H1 (cell line): ENCODE measurements around the gene KNOP1. TPM values are rescaled to one million over a fixed set of nuclear protein-coding genes. Genes with fewer than 3 reads are reported as not detected.

ENCODE experiments used
- CTCF ChIA-PET: fragments of 300-600 bp; sonication (Branson Sonifier 250); formaldehyde crosslinking; loops from one replicate; lab custom pipeline; 2021; ENCODE audit not compliant: partially characterized antibody; lab: Charles Lee
- POLR2A ChIA-PET: fragments of 300-600 bp; sonication (Branson Sonifier 250); formaldehyde crosslinking; loops from one replicate; lab custom pipeline; 2021; ENCODE audit warnings: inconsistent platforms; ENCODE audit not compliant: partially characterized antibody; lab: Charles Lee
- DNase-seq, 2 experiments: peaks; one replicate each; pipeline versions ENCODE4 v3.0.0 to v3.0.0-alpha.2; 2010 to 2022; ENCODE audit warnings: low spot score in 2 of 2, low read depth in 1 of 2, mixed read lengths in 1 of 2
- FAIRE-seq: peaks from 2 replicates; lab custom pipeline; 2011; peaks lifted over from hg19 to GRCh38; lab: Jason Lieb, UNC
- H2AFZ ChIP-seq: 2 replicates; pipeline ENCODE4 v1.8.1; 2012; ENCODE audit warnings: low read length, inconsistent platforms
- H2AK5ac ChIP-seq: 2 replicates; pipeline ENCODE4 v1.6.1; 2013; ENCODE audit warnings: low read depth, low read length
- H2BK120ac ChIP-seq: replicated peaks from 2 replicates; pipeline ENCODE3; 2013; ENCODE audit warnings: low read depth, low read length, inconsistent platforms
- H2BK12ac ChIP-seq: 2 replicates; pipeline ENCODE4 v1.6.1; 2013; ENCODE audit warnings: low read depth, low read length
- H2BK15ac ChIP-seq: 2 replicates; pipeline ENCODE4 v1.6.1; 2013; ENCODE audit warnings: low read length
- H2BK20ac ChIP-seq: 2 replicates; pipeline ENCODE4 v1.6.1; 2013; ENCODE audit warnings: low read length
- H2BK5ac ChIP-seq: 2 replicates; pipeline ENCODE4 v1.6.1; 2013; ENCODE audit warnings: low read depth, low read length
- H3K14ac ChIP-seq: 2 replicates; pipeline ENCODE4 v1.6.1; 2013; ENCODE audit warnings: inconsistent platforms; ENCODE audit not compliant: insufficient read length
- H3K18ac ChIP-seq: 2 replicates; pipeline ENCODE4 v1.6.1; 2013; ENCODE audit warnings: low read length; ENCODE audit errors: extremely low read depth
- H3K23ac ChIP-seq: 2 replicates; pipeline ENCODE4 v1.6.1; 2013; ENCODE audit warnings: inconsistent platforms; ENCODE audit not compliant: insufficient read length
- H3K23me2 ChIP-seq: 2 replicates; pipeline ENCODE4 v1.6.1; 2013; ENCODE audit warnings: low read depth, low read length
- H3K27ac ChIP-seq: 2 replicates; pipeline ENCODE4 v1.6.1; 2011; ENCODE audit warnings: low read depth, low read length, inconsistent platforms
- H3K27me3 ChIP-seq, 4 experiments: replicated peaks in 1 of 4; 1 replicate in 1 of 4; 2 replicates in 3 of 4; pipeline versions ENCODE4 v1.6.1 to v1.8.1; 2011 to 2013; ENCODE audit warnings: low read length in 3 of 4, mild to moderate bottlenecking in 3 of 4, inconsistent platforms in 2 of 4, mixed read lengths in 2 of 4, moderate library complexity in 1 of 4; ENCODE audit not compliant: control insufficient read depth in 3 of 4, insufficient read depth in 3 of 4; ENCODE audit errors: extremely low read depth in 1 of 4
- H3K36me3 ChIP-seq, 4 experiments: 2 replicates each; pipeline versions ENCODE4 v1.6.1 to v1.8.1; 2011 to 2013; ENCODE audit warnings: mild to moderate bottlenecking in 4 of 4, low read length in 3 of 4, moderate library complexity in 2 of 4, control low read depth in 1 of 4, inconsistent platforms in 1 of 4; ENCODE audit not compliant: insufficient read depth in 4 of 4, control insufficient read depth in 2 of 4
- H3K4ac ChIP-seq: replicated peaks from 2 replicates; pipeline ENCODE3; 2013; ENCODE audit warnings: low read length, low read depth, mixed read lengths, inconsistent platforms; ENCODE audit not compliant: insufficient read length
- H3K4me1 ChIP-seq, 4 experiments: replicated peaks in 1 of 4; 1 replicate in 1 of 4; 2 replicates in 3 of 4; pipeline versions ENCODE4 v1.6.1 to v1.8.1; 2011 to 2013; ENCODE audit warnings: low read length in 3 of 4, inconsistent platforms in 2 of 4, mixed read lengths in 1 of 4; ENCODE audit not compliant: insufficient read depth in 4 of 4, control insufficient read depth in 3 of 4
- H3K4me2 ChIP-seq, 2 experiments: 2 replicates each; pipeline versions ENCODE4 v1.6.1 to v1.8.1; 2011 to 2013; ENCODE audit warnings: low read depth in 2 of 2, low read length in 2 of 2, control low read depth in 1 of 2, inconsistent platforms in 1 of 2, mild to moderate bottlenecking in 1 of 2; ENCODE audit not compliant: insufficient read depth in 1 of 2
- H3K4me3 ChIP-seq, 4 experiments: fragments of 200-600, 300-600 bp in 1 of 4; sonication (generic), shearing (Covaris generic), sonication (Bioruptor Twin) in 1 of 4; 2 replicates each; pipeline versions ENCODE4 v1.5.1 to v1.8.1; 2011 to 2016; ENCODE audit warnings: low read length in 4 of 4, low read depth in 3 of 4, control low read depth in 2 of 4, inconsistent platforms in 2 of 4, mild to moderate bottlenecking in 2 of 4, mixed read lengths in 1 of 4, moderate library complexity in 1 of 4; ENCODE audit not compliant: insufficient read depth in 2 of 4; ENCODE audit errors: extremely low read depth in 1 of 4
- H3K56ac ChIP-seq: replicated peaks from 2 replicates; pipeline ENCODE3; 2013; ENCODE audit warnings: low read depth, mild to moderate bottlenecking, mixed read lengths, low read length, inconsistent platforms; ENCODE audit not compliant: insufficient read length
- H3K79me1 ChIP-seq: 2 replicates; pipeline ENCODE4 v1.6.1; 2013; ENCODE audit warnings: low read depth, low read length, control low read depth
- H3K79me2 ChIP-seq, 2 experiments: 2 replicates each; pipeline versions ENCODE4 v1.6.1 to v1.8.1; 2012 to 2013; ENCODE audit warnings: low read length in 2 of 2, mild to moderate bottlenecking in 2 of 2, inconsistent platforms in 1 of 2; ENCODE audit not compliant: insufficient read depth in 2 of 2, control insufficient read depth in 1 of 2
- H3K9ac ChIP-seq, 4 experiments: replicated peaks in 1 of 4; 1 replicate in 1 of 4; 2 replicates in 3 of 4; pipeline versions ENCODE4 v1.6.1 to v1.8.1; 2011 to 2013; ENCODE audit warnings: low read depth in 3 of 4, low read length in 3 of 4, control low read depth in 2 of 4, mild to moderate bottlenecking in 2 of 4, moderate library complexity in 2 of 4, inconsistent platforms in 1 of 4; ENCODE audit errors: extremely low read depth in 1 of 4
- H3K9me3 ChIP-seq, 2 experiments: 2 replicates each; pipeline versions ENCODE4 v1.6.1 to v1.8.1; 2012 to 2013; ENCODE audit warnings: mild to moderate bottlenecking in 2 of 2, moderate library complexity in 2 of 2, control low read depth in 1 of 2, inconsistent platforms in 1 of 2, low read depth in 1 of 2, low read length in 1 of 2, mixed read lengths in 1 of 2; ENCODE audit not compliant: insufficient read depth in 2 of 2
- H4K20me1 ChIP-seq, 2 experiments: replicated peaks in 1 of 2; 2 replicates each; pipeline versions ENCODE3 to v1.8.1; 2011 to 2013; ENCODE audit warnings: inconsistent platforms in 2 of 2, low read length in 2 of 2, mild to moderate bottlenecking in 1 of 2; ENCODE audit not compliant: insufficient read depth in 2 of 2, control insufficient read depth in 1 of 2
- H4K5ac ChIP-seq: 2 replicates; pipeline ENCODE4 v1.6.1; 2013; ENCODE audit warnings: low read length, low read depth, mixed read lengths, inconsistent platforms; ENCODE audit not compliant: insufficient read length
- H4K8ac ChIP-seq: 2 replicates; pipeline ENCODE4 v1.8.0; 2013; ENCODE audit warnings: mild to moderate bottlenecking, moderate library complexity, low read length, inconsistent platforms; ENCODE audit not compliant: insufficient read depth; ENCODE audit errors: extremely low read depth
- H4K91ac ChIP-seq: replicated peaks from 2 replicates; pipeline ENCODE3; 2013; ENCODE audit warnings: low read length, mixed read lengths, inconsistent platforms; ENCODE audit not compliant: insufficient read length
- CHD1 ChIP-seq: IDR thresholded peaks from 2 replicates; pipeline ENCODE4 v1.6.1; 2012; ENCODE audit warnings: low read depth, low read length, improper control_type of control experiment
- WGBS, 2 experiments: shearing (Covaris generic) in 1 of 2; methylation state at CpG; one replicate each; pipeline versions ENCODE4 v1.1.6 to v1.1.7; 2013 to 2015; ENCODE audit warnings: low lambda C conversion rate in 2 of 2, mixed read lengths in 2 of 2, inconsistent platforms in 1 of 2, low coverage in 1 of 2, missing lambda C conversion rate in 1 of 2; ENCODE audit not compliant: insufficient replicate concordance in 2 of 2, insufficient coverage in 1 of 2, insufficient read length in 1 of 2; ENCODE audit errors: extremely low coverage in 1 of 2, missing lambda C conversion rate in 1 of 2; 5-methylcytosine and 5-hydroxymethylcytosine counted together
- polyA plus RNA-seq, 7 experiments: library from polyadenylated mRNA; depleted of rRNA in 3 of 7; stranded (reverse) in 5 of 7; unstranded in 2 of 7; fragments of >200 nt in 5 of 7; fragments of 200-250 nt in 2 of 7; gene quantifications; 1 replicate in 5 of 7; 2 replicates in 1 of 7; 4 replicates in 1 of 7; pipeline versions ENCODE4 v1.2.1 to v1.2.3, GENCODE V29; 2011 to 2013; ENCODE audit warnings: missing spikeins in 2 of 7, mixed read lengths in 2 of 7
- total RNA-seq: library from RNA; stranded (reverse); fragmentation: NEBNext Ultra II Directional; extraction: Animal tissue kit (Norgen Biotek cat#: 25700); gene quantifications from 2 replicates; pipeline ENCODE4 v1.2.1, GENCODE V29; 2021

KNOP1 gene
- total and polyA plus RNA-seq, 2 of the 8 experiments (the other 6 are each of a cell fraction or from before 2014, with no cell fraction given): 21.6 to 87.9 TPM

GRCh38 chr16:19705146-19705501 lies 12.9 kb downstream of the KNOP1 start:
- no peak overlapping the region for H3K14ac ChIP-seq
- no peak overlapping the region for H3K4me2 ChIP-seq
- FAIRE-seq (no peak), DNase-seq (no peak)
- no peaks in the 10 kb centered on the region for H3K23me2 ChIP-seq
- no peak overlapping the region for H3K9ac ChIP-seq
- H3K23ac ChIP-seq: no peak overlapping the region
- no peak overlapping the region for H3K56ac ChIP-seq
- H2BK120ac ChIP-seq: no peak overlapping the region
- H3K79me1 ChIP-seq: peaks cover 26% of the 10 kb centered on the region
- peaks cover 36 to 91% (median 55%) of the 10 kb centered on the region in 4 experiments for H3K36me3 ChIP-seq
- no peak overlapping the region for H3K18ac ChIP-seq
- peaks cover 3 to 66% of the 10 kb centered on the region in 2 experiments; a peak in 3 of 4 replicates for H3K79me2 ChIP-seq
- H4K8ac ChIP-seq: no peak overlapping the region
- H2AK5ac ChIP-seq: no peak overlapping the region
- H3K4me1 ChIP-seq: peaks cover 5 to 25% (median 19%) of the 10 kb centered on the region in 4 experiments
- H3K27me3 ChIP-seq: no peaks in the 10 kb centered on the region
- no peak overlapping the region for H2BK15ac ChIP-seq
- H2BK20ac ChIP-seq: no peak overlapping the region
- no peak overlapping the region for H4K5ac ChIP-seq
- 90% methylated on average over 8 of the region's 8 CpGs; no CpG with 5 or more reads in 1 of the 2 experiments for WGBS, 2 experiments
- ChIA-PET POLR2A (interaction anchor here (1.7 to 4.2 kb wide), 3 partner anchors 10 to 177 kb away, joined by 5 to 23 read pairs (median 18); partner anchors contain the start of genes IQCK and KNOP1), CTCF (interaction anchor here (0.9 to 1.6 kb wide), 3 partner anchors 9 to 174 kb away, joined by 3 read pairs; no protein-coding TSS in a partner anchor)
- H3K9me3 ChIP-seq: no peaks in the 10 kb centered on the region
- no peak overlapping the region for H3K4me3 ChIP-seq
- H4K20me1 ChIP-seq: peaks cover 23 to 34% of the 10 kb centered on the region in 2 experiments
- H3K4ac ChIP-seq: no peak overlapping the region
- no peak overlapping the region for H4K91ac ChIP-seq
- no peak overlapping the region for H3K27ac ChIP-seq
- H2BK12ac ChIP-seq: no peak overlapping the region
- no peak overlapping the region for H2AFZ ChIP-seq
- no peak overlapping the region for H2BK5ac ChIP-seq
- TF ChIP-seq CHD1: no peak
